Endodermal cell (in vitro differentiated cells): ENCODE results near the gene MAD2L2. TPM values are rescaled to one million over a fixed set of nuclear protein-coding genes. Genes with fewer than 3 reads are reported as not detected.

Source experiments
- DNase-seq: peaks from one replicate; pipeline ENCODE4 v3.0.0-alpha.2; 2017
- H3K27ac ChIP-seq: 2 replicates; pipeline ENCODE4 v1.5.1; 2013; ENCODE audit warnings: mild to moderate bottlenecking, low read depth, low read length, moderate library complexity
- H3K27me3 ChIP-seq: 2 replicates; pipeline ENCODE4 v1.6.1; 2013; ENCODE audit warnings: mild to moderate bottlenecking, low read length, moderate library complexity; ENCODE audit not compliant: insufficient read depth, control insufficient read depth, poor library complexity, severe bottlenecking
- H3K36me3 ChIP-seq: 2 replicates; pipeline ENCODE4 v1.7.0; 2013; ENCODE audit warnings: mild to moderate bottlenecking, low read length, moderate library complexity; ENCODE audit not compliant: control insufficient read depth, insufficient read depth
- H3K4me1 ChIP-seq: one replicate; pipeline ENCODE4 v1.7.0; 2013; ENCODE audit warnings: low read length; ENCODE audit not compliant: control insufficient read depth, insufficient read depth
- H3K4me3 ChIP-seq: 2 replicates; pipeline ENCODE4 v1.5.1; 2013; ENCODE audit warnings: mild to moderate bottlenecking, low read length, moderate library complexity
- H3K9ac ChIP-seq: 2 replicates; pipeline ENCODE4 v1.6.1; 2013; ENCODE audit warnings: mild to moderate bottlenecking, low read length, moderate library complexity; ENCODE audit not compliant: poor library complexity, severe bottlenecking; ENCODE audit errors: extremely low read depth
- H3K9me3 ChIP-seq: 2 replicates; pipeline ENCODE4 v1.6.1; 2013; ENCODE audit warnings: mild to moderate bottlenecking, low read length, moderate library complexity; ENCODE audit not compliant: control insufficient read depth
- H3K27ac Mint-ChIP-seq: 2 replicates; pipeline ENCODE4 v1.8.0; 2020; ENCODE audit warnings: mixed read lengths
- H3K27me3 Mint-ChIP-seq: 2 replicates; pipeline ENCODE4 v1.8.0; 2021; ENCODE audit warnings: mild to moderate bottlenecking, mixed read lengths; ENCODE audit not compliant: insufficient read depth
- H3K36me3 Mint-ChIP-seq: 2 replicates; pipeline ENCODE4 v1.8.0; 2020; ENCODE audit warnings: low read depth, mixed read lengths
- H3K4me1 Mint-ChIP-seq: 2 replicates; pipeline ENCODE4 v1.8.0; 2020; ENCODE audit warnings: mixed read lengths
- H3K4me3 Mint-ChIP-seq: 2 replicates; pipeline ENCODE4 v1.8.0; 2020; ENCODE audit warnings: mild to moderate bottlenecking, moderate library complexity, mixed read lengths
- H3K9me3 Mint-ChIP-seq: 2 replicates; pipeline ENCODE4 v1.8.0; 2020; ENCODE audit warnings: mild to moderate bottlenecking, mixed read lengths
- WGBS, 2 experiments: methylation state at CpG; one replicate each; pipeline versions ENCODE4 v1.1.5 to v1.1.7; 2013; ENCODE audit warnings: missing lambda C conversion rate in 2 of 2, mixed read lengths in 1 of 2; ENCODE audit not compliant: insufficient coverage in 1 of 2, insufficient read length in 1 of 2; 5-methylcytosine and 5-hydroxymethylcytosine counted together
- total RNA-seq, 2 donors: library from RNA; stranded (reverse); fragmentation: NEBNext Ultra II Directional in 1 of 2; extraction: Animal tissue kit (Norgen Biotek cat#: 25700) in 1 of 2; gene quantifications; 2 replicates in 1 of 2; 3 replicates in 1 of 2; pipeline ENCODE4 v1.2.1, GENCODE V29; 2021
- TF ChIP-seq, protein P1 (sequence below): fragments of 200-600 bp; sonication (generic); conservative IDR thresholded peaks from 2 replicates; pipeline ENCODE4 v1.5.0; 2021; ENCODE audit warnings: antibody characterized with exemption, mild to moderate bottlenecking

Gene MAD2L2
- total RNA-seq, 2 donors from 2014 or later = 128 to 132 TPM

DNA sequence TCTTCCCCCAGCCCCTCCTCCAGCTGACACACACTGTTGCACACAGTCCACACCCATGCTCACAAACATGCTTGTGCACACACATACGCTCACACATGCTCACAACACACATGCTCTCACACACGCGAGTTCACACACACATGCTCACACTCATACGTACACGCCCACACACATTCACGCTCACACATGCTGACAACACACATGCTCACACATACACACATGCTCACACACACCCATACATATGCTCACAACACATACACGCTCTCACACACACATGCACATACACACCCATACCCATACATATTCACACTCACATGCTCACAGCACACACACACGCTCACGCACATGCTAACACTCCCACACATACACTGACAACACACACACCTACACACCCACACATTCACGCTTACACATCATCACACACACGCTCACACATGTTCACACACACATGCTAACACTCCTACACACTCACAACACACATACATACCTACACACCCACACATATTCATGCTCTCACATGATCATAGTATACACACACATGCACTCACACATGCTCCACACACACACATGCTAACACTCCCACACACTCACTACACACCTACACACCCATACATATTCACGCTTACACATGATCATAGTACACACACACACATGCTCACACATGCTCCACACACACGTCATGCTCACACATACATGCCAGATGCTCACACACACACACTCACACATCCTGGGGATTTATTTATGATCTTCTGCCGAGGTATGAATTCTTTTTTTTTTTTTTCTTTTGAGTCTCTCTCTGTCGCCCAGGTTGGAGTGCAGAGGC, 21.2 kb upstream of the MAD2L2 start:
- DNase-seq = no peak
- Mint-ChIP-seq H3K4me3 (no peak overlapping the region), H3K4me1 (peaks cover 30% of the 10 kb centered on the region), H3K36me3 (no peaks in the 10 kb centered on the region), H3K9me3 (no peaks in the 10 kb centered on the region), H3K27ac (no peak overlapping the region), H3K27me3 (no peaks in the 10 kb centered on the region)
- WGBS, 2 experiments = 90 to 91% methylated on average over 14 to 15 of the region's 15 CpGs
- Histone ChIP-seq H3K36me3 (no peaks in the 10 kb centered on the region), H3K4me3 (no peak overlapping the region), H3K9me3 (no peaks in the 10 kb centered on the region), H3K4me1 (peaks cover 3% of the 10 kb centered on the region), H3K27ac (peak overlapping the region; percentile 79), H3K27me3 (no peaks in the 10 kb centered on the region), H3K9ac (no peak overlapping the region)
- TF ChIP-seq, protein P1, sequence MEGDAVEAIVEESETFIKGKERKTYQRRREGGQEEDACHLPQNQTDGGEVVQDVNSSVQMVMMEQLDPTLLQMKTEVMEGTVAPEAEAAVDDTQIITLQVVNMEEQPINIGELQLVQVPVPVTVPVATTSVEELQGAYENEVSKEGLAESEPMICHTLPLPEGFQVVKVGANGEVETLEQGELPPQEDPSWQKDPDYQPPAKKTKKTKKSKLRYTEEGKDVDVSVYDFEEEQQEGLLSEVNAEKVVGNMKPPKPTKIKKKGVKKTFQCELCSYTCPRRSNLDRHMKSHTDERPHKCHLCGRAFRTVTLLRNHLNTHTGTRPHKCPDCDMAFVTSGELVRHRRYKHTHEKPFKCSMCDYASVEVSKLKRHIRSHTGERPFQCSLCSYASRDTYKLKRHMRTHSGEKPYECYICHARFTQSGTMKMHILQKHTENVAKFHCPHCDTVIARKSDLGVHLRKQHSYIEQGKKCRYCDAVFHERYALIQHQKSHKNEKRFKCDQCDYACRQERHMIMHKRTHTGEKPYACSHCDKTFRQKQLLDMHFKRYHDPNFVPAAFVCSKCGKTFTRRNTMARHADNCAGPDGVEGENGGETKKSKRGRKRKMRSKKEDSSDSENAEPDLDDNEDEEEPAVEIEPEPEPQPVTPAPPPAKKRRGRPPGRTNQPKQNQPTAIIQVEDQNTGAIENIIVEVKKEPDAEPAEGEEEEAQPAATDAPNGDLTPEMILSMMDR = no peak

DNA sequence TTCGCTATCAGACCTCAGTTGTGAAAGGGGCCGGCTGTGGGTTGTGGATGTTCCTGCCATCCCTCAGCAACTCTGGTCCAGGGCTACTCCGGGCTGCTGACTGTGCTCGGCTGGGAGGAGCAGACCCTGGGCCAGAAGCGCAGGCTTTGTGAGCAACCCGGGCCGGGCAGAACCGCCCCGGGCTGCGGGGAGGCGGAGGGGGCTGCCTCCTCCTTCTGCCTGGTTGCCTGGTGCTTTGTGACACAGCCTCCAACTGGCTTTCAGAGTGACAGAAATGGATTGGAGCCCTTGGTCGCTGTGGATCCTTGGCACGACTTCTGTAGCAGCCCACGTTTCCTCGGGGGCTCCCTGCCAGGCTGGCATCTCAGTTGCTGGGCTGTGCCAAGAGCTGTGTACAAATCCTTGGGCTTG, 20.6 kb upstream of the MAD2L2 start:
- Mint-ChIP-seq H3K4me3 (no peak overlapping the region), H3K36me3 (no peaks in the 10 kb centered on the region), H3K27me3 (no peaks in the 10 kb centered on the region), H3K4me1 (peaks cover 28% of the 10 kb centered on the region), H3K9me3 (no peaks in the 10 kb centered on the region), H3K27ac (no peak overlapping the region)
- TF ChIP-seq, protein P1 = no peak
- H3K27me3 ChIP-seq = no peaks in the 10 kb centered on the region
- peak overlapping the region; percentile 79 for H3K27ac ChIP-seq
- H3K4me3 ChIP-seq = no peak overlapping the region
- no peak for DNase-seq
- no peaks in the 10 kb centered on the region for H3K9me3 ChIP-seq
- H3K36me3 ChIP-seq = no peaks in the 10 kb centered on the region
- 51 to 80% methylated on average over 7 to 15 of the region's 15 CpGs for WGBS, 2 experiments
- no peak overlapping the region for H3K9ac ChIP-seq
- peaks cover 3% of the 10 kb centered on the region for H3K4me1 ChIP-seq

DNA sequence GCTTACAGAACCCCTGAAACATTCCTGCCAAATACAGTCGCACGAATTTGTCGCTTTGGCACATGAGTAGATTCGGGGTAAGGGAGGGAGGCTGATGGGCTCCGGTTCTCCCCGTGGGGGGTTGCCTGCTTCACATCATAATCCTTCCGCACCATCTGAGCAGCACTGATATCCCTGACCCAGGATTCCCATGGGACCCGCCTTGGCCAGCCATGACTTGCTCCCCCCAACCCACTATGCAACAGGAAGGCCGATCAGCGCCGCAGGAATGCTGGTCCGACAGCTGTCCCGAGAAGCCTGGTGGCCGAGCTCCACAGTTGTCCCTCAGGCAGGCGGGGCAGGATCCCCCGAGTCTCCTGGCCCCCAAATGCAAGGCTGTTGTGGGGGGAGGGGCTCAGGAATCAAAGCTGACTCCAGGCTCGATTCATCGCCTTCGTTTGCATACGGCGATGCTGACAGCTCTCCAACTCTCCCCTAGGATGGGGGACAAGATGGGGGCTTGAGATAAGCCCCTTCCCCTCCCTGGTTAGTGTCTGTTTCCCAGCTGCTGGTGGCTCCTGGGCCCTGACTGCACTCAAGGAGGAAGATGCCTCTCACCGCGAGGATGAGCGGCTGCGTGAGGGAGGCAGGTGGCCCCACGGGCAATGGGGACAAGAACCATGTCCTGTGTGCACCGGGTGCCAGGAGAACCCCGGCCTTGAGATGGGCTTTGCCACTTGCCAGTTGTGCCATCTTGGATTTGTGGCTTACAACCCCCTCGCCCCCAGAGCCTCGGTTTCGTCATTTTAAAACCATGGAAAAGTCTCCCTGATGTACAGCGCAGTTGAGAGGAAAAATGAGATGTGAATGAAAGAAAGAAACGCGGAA, 19.9 kb upstream of the MAD2L2 start:
- Mint-ChIP-seq H3K4me1 (peaks cover 29% of the 10 kb centered on the region), H3K36me3 (no peaks in the 10 kb centered on the region), H3K27me3 (no peaks in the 10 kb centered on the region), H3K9me3 (no peaks in the 10 kb centered on the region), H3K27ac (no peak overlapping the region), H3K4me3 (no peak overlapping the region)
- Histone ChIP-seq H3K36me3 (no peaks in the 10 kb centered on the region), H3K9me3 (no peaks in the 10 kb centered on the region), H3K4me1 (peaks cover 3% of the 10 kb centered on the region), H3K27me3 (no peaks in the 10 kb centered on the region), H3K4me3 (no peak overlapping the region), H3K9ac (no peak overlapping the region), H3K27ac (peak overlapping the region; percentile 79)
- WGBS, 2 experiments = 73 to 83% methylated on average over 28 to 34 of the region's 34 CpGs
- TF ChIP-seq, protein P1 = no peak
- no peak for DNase-seq
